Mesothelial cell of epicardium (in vitro differentiated cells): ENCODE measurements around the gene MPV17L2. TPM values are rescaled to one million over a fixed set of nuclear protein-coding genes. Genes with fewer than 3 reads are reported as not detected.

Experiments
- DNase-seq, 2 experiments: peaks; one replicate each; pipeline ENCODE4 v3.0.0; 2021; ENCODE audit warnings: low spot score in 2 of 2; ENCODE audit not compliant: unreplicated experiment in 2 of 2
- H3K27ac Mint-ChIP-seq: 2 replicates; pipeline ENCODE4 v1.8.0; 2021; ENCODE audit warnings: mixed read lengths
- H3K27me3 Mint-ChIP-seq: 2 replicates; pipeline ENCODE4 v1.8.0; 2021; ENCODE audit warnings: low read depth, mixed read lengths
- H3K36me3 Mint-ChIP-seq: 2 replicates; pipeline ENCODE4 v1.8.0; 2021; ENCODE audit warnings: mixed read lengths
- H3K4me1 Mint-ChIP-seq: 2 replicates; pipeline ENCODE4 v1.8.0; 2021; ENCODE audit warnings: mixed read lengths
- H3K4me3 Mint-ChIP-seq: 2 replicates; pipeline ENCODE4 v1.8.0; 2021; ENCODE audit warnings: mild to moderate bottlenecking, moderate library complexity, mixed read lengths
- H3K9me3 Mint-ChIP-seq: 2 replicates; pipeline ENCODE4 v1.8.0; 2021; ENCODE audit warnings: mixed read lengths
- CTCF ChIP-seq: fragments of 200-600 bp; sonication (generic); IDR thresholded peaks from one replicate; pipeline ENCODE4 v1.5.0; 2021; ENCODE audit warnings: antibody characterized with exemption; ENCODE audit not compliant: unreplicated experiment
- total RNA-seq: library from RNA; stranded (reverse); gene quantifications from 3 replicates; pipeline ENCODE4 v1.2.1, GENCODE V29; 2021

The MPV17L2 gene
- total RNA-seq, 1 donor from 2014 or later: 8.2 TPM

GRCh38 chr19:18147396-18147795 is 45.6 kb upstream of the MPV17L2 start:
- Mint-ChIP-seq H3K9me3 (no peaks in the 10 kb centered on the region), H3K4me1 (peaks cover 2% of the 10 kb centered on the region), H3K4me3 (no peak overlapping the region), H3K27me3 (no peaks in the 10 kb centered on the region), H3K36me3 (peaks cover 18% of the 10 kb centered on the region), H3K27ac (no peak overlapping the region)
- no peak for TF ChIP-seq CTCF
- DNase-seq: no peak

GRCh38 chr19:18149596-18149975 is 43.4 kb upstream of the MPV17L2 start:
- peaks cover 15% of the 10 kb centered on the region for H3K36me3 Mint-ChIP-seq
- no peak for DNase-seq
- peaks cover 10% of the 10 kb centered on the region for H3K4me1 Mint-ChIP-seq
- H3K4me3 Mint-ChIP-seq: no peak overlapping the region
- H3K27me3 Mint-ChIP-seq: no peaks in the 10 kb centered on the region
- no peak overlapping the region for H3K27ac Mint-ChIP-seq
- no peak for TF ChIP-seq CTCF
- H3K9me3 Mint-ChIP-seq: no peaks in the 10 kb centered on the region

GRCh38 chr19:18150776-18151624 is 42.0 kb upstream of the MPV17L2 start:
- H3K27me3 Mint-ChIP-seq: no peaks in the 10 kb centered on the region
- no peak for TF ChIP-seq CTCF
- H3K9me3 Mint-ChIP-seq: no peaks in the 10 kb centered on the region
- no peak overlapping the region for H3K27ac Mint-ChIP-seq
- H3K36me3 Mint-ChIP-seq: peaks cover 11% of the 10 kb centered on the region
- peaks cover 13% of the 10 kb centered on the region for H3K4me1 Mint-ChIP-seq
- no peak for DNase-seq
- H3K4me3 Mint-ChIP-seq: peak overlapping the region; percentile 93

- TF ChIP-seq CTCF: peak; percentile 79
- H3K9me3 Mint-ChIP-seq: no peaks in the 10 kb centered on the region
- peak; percentile 91 to 97 for DNase-seq
- H3K36me3 Mint-ChIP-seq: peaks cover 6% of the 10 kb centered on the region
- peaks cover 27% of the 10 kb centered on the region for H3K4me1 Mint-ChIP-seq
- peak overlapping the region; percentile 96 for H3K27ac Mint-ChIP-seq
- H3K4me3 Mint-ChIP-seq: peak overlapping the region; percentile 93
- H3K27me3 Mint-ChIP-seq: no peaks in the 10 kb centered on the region
Observed at GRCh38 chr19:18152442-18152816, 40.6 kb upstream of the MPV17L2 start.

GRCh38 chr19:18152817-18153555 is 40.0 kb upstream of the MPV17L2 start, which contains the start of gene PIK3R2:
Gene PIK3R2 (plus strand): TSS chr19:18153163. CDS start chr19:18155880, 2,717 bp downstream.
- peak; percentile 100 for DNase-seq
- Mint-ChIP-seq H3K27ac (peak within 1 kb of the TSS; percentile 98), H3K4me3 (peak within 1 kb of the TSS; percentile 93), H3K27me3 (no peaks in the 10 kb centered on the region), H3K36me3 (peaks cover 3% of the 10 kb centered on the region), H3K4me1 (peaks cover 32% of the 10 kb centered on the region), H3K9me3 (no peaks in the 10 kb centered on the region)
- peak; percentile 39 for TF ChIP-seq CTCF
